GM12801 (cell line): ENCODE data around the gene PLA1A.

Source experiments
- TF ChIP-seq, protein P1 (sequence below): IDR thresholded peaks from one replicate; pipeline ENCODE4 v1.5.1; 2011; ENCODE audit warnings: control low read depth; ENCODE audit not compliant: insufficient read length; ENCODE audit errors: extremely low read depth

The PLA1A gene

DNA sequence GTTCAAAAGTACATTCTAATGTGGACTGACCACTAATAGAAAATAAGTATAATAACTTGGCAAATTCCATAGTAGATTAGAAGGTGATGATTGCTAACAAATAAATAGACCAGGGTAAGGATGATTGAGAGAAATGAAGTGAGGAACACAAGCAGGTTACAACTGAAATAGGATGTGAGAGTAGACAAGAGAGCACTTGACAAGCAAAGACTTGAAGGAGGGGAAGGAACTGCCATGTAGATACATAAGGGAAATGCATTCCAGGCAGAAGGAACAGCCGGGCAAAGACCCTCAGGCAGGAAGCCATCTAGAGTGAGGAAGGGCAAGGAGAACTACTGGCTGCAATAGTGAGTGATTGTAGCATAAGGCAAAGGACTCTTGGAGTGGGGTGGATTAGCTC, 5.0 kb downstream of the PLA1A start:
- TF ChIP-seq, protein P1, sequence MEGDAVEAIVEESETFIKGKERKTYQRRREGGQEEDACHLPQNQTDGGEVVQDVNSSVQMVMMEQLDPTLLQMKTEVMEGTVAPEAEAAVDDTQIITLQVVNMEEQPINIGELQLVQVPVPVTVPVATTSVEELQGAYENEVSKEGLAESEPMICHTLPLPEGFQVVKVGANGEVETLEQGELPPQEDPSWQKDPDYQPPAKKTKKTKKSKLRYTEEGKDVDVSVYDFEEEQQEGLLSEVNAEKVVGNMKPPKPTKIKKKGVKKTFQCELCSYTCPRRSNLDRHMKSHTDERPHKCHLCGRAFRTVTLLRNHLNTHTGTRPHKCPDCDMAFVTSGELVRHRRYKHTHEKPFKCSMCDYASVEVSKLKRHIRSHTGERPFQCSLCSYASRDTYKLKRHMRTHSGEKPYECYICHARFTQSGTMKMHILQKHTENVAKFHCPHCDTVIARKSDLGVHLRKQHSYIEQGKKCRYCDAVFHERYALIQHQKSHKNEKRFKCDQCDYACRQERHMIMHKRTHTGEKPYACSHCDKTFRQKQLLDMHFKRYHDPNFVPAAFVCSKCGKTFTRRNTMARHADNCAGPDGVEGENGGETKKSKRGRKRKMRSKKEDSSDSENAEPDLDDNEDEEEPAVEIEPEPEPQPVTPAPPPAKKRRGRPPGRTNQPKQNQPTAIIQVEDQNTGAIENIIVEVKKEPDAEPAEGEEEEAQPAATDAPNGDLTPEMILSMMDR: no peak

DNA sequence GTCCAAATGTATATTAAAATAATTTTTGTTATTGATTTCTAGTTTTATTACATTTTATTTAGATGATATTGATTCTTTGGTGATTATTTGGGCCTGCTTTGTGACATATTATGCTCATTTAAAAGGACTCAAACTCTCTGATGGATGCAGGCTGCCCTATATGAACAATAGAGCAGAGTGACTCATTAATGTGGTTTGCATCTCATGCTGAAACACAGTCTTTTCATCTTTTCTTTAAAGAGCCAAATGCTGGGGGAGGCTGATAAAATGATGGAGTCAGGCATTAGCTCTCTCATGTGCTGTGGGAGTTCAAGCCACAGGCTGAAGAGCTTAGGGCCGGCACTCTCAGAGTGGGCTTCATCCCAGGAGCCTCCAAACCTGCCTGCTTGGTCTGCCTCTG, 7.2 kb downstream of the PLA1A start:
- TF ChIP-seq, protein P1: no peak

DNA sequence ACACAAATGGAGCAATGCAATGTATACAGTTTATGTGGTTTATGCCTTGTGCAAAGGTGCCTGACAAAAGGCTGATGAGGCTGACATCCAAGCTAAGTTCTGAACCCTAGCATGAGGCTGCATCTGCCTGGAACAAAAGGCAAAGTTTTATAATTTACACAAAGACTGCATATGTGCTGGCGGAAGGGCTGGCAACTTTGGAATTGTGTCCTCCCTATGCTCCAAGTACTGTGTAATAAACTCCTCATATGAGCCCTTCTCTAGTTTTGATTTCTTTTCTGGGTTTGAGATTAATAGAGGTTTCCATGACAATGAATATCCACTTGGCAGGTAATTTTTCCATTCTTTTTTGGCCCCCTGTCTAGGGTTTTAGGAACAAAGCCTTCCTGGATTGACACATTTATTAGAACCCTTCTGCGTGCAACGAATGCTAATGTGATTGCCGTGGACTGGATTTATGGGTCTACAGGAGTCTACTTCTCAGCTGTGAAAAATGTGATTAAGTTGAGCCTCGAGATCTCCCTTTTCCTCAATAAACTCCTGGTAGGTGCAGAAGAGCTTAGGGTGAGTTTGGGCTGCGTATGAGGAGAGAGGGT, 10.8 kb downstream of the PLA1A start:
- TF ChIP-seq, protein P1: no peak

DNA sequence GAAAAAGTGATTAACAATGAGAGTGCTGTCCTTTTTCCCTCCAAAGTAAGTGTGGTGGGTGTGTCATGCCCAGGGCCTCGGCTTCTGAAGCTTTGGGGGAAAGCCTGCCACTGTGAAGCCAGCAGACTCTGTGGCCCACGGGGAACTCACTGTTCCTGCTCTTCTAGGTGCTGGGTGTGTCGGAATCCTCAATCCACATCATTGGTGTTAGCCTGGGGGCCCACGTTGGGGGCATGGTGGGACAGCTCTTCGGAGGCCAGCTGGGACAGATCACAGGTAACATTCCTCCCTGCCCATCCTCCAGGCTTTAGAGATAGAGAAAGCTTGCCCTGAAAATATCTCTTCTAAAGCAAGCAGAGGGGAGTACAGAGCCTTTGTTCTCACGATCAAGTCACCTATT, 11.6 kb downstream of the PLA1A start:
- TF ChIP-seq, protein P1: no peak

DNA sequence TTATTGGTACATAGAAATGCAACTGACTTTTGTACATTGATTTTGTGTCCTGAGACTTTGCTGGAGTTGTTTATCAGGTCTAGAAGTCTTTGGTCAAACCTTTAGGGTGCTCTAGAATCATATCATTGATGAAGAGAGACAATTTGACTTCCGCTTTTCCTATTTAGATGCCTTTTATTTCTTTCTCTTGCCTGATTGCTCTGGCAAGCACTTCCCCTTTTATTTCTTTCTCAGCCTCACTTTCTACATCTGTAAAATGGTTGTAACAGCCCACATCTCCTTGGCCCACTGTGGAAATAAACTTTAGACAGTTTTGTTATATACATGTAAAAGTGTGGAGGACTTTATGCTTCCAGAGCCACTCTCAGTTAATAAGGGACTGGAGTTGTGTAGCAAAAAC, 14.0 kb downstream of the PLA1A start:
- TF ChIP-seq, protein P1: no peak

DNA sequence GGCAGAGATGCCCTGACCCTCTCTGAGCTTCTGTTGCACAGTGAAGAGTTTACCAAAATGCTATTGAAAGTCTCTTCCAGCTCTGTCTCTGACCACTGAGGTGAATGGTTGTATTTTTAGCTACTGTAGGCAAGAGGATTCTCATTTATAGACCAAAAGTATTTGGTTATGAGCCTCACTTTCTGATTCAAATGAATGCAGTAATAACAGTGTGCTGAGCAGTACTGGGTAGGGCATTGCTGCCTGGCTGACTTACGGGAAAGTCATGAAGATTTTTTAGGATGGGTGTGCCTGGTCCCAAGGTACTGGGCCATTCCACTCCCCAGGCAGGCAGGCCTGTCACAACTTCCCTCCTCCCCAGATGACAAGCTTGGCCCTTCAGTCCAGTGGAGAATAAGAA, 15.5 kb downstream of the PLA1A start:
- TF ChIP-seq, protein P1: no peak

DNA sequence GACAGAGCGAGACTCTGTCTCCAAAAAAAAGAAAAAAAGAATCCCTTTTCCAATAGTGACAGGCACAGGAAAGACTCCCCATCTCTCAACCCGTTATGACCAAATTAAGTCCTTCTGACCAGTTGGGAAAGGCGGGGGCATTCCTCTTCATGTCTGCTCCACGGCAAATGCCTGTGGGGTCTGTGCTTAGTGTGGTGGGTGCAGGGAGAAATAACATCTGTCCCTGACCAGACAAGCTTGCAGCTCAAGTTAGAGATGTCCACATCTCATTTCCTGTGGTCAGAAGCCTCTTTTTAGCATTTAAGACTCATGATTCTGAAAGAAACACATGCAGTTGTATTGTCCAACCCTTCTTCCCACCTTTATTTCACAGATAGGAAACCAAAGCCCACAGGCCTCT, 16.2 kb downstream of the PLA1A start:
- TF ChIP-seq, protein P1: no peak
